ENCODE data around the gene KIRREL3. TPM values are rescaled to one million over a fixed set of nuclear protein-coding genes. Genes with fewer than 3 reads are reported as not detected.

The KIRREL3 gene
- total RNA-seq, 2 experiments from 2014 or later = not detected

DNA sequence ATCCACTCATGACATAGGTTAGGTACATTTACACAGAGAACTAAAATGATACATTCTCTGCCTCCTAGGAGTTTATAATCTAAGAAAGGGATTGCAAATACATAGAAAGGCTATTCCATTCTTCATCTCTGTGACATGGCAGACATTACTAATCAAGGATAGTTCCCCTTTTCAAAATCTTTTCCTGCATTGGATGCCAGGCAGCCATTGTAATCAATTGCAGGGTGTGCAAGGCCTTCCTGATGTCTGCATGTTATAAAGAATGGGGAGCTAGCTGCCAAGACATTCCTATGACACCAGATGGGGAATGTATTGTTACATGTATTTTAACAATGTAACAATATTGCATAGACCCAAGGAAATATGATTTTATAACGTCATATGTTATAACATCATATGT, 82.0 kb downstream of the KIRREL3 start:
- POLR2A ChIA-PET = no interaction called here
- ATAC-seq (ENCODE audit: poor library complexity) = no peak
- Histone ChIP-seq H3K9me3 (ENCODE audit: control insufficient read depth in 1 of 2, insufficient read depth in 1 of 2, low read length in 2 of 2) (no peaks in the 10 kb centered on the region), H3K4me3 (ENCODE audit: low read length) (no peak overlapping the region), H3K27ac (ENCODE audit: low read depth in 1 of 2, low read length in 2 of 2) (no peak overlapping the region), H3K27me3 (ENCODE audit: control insufficient read depth in 1 of 2, insufficient read depth in 2 of 2, low read length in 2 of 2) (no peaks in the 10 kb centered on the region), H3K36me3 (ENCODE audit: insufficient read depth, low read length) (no peaks in the 10 kb centered on the region), H3K4me1 (ENCODE audit: insufficient read depth, low read length) (no peaks in the 10 kb centered on the region)
- no peak for TF ChIP-seq CTCF (IDR thresholded peaks at IDR 0.05)
- Mint-ChIP-seq H3K27me3 (no peaks in the 10 kb centered on the region), H3K4me3 (no peak overlapping the region), H3K9me3 (no peaks in the 10 kb centered on the region), H3K27ac (no peak overlapping the region), H3K36me3 (ENCODE audit: low read depth) (no peaks in the 10 kb centered on the region), H3K4me1 (ENCODE audit: low read depth) (no peaks in the 10 kb centered on the region)
- no peak for DNase-seq
- CTCF ChIA-PET = no interaction called here
- intact Hi-C loops (cut with DNase I, micrococcal nuclease) = no loop called here

GRCh38 chr11:126917531-126918204, 82.9 kb downstream of the KIRREL3 start:
- Histone ChIP-seq H3K36me3 (ENCODE audit: insufficient read depth, low read length) (no peaks in the 10 kb centered on the region), H3K4me3 (ENCODE audit: low read length) (no peak overlapping the region), H3K4me1 (ENCODE audit: insufficient read depth, low read length) (no peaks in the 10 kb centered on the region), H3K9me3 (ENCODE audit: control insufficient read depth in 1 of 2, insufficient read depth in 1 of 2, low read length in 2 of 2) (no peaks in the 10 kb centered on the region), H3K27me3 (ENCODE audit: control insufficient read depth in 1 of 2, insufficient read depth in 2 of 2, low read length in 2 of 2) (no peaks in the 10 kb centered on the region), H3K27ac (ENCODE audit: low read depth in 1 of 2, low read length in 2 of 2) (no peak overlapping the region)
- no peaks in the 10 kb centered on the region for H3K27me3 Mint-ChIP-seq
- no peak overlapping the region for H3K4me3 Mint-ChIP-seq
- no peak for ATAC-seq (ENCODE audit: poor library complexity)
- DNase-seq = peak in 1 of 14 experiments; percentile 17
- intact Hi-C loops (cut with DNase I, micrococcal nuclease) = no loop called here
- POLR2A ChIA-PET = no interaction called here
- H3K9me3 Mint-ChIP-seq = no peaks in the 10 kb centered on the region
- no peak overlapping the region for H3K27ac Mint-ChIP-seq
- no peaks in the 10 kb centered on the region for H3K4me1 Mint-ChIP-seq (ENCODE audit: low read depth)
- no peak for TF ChIP-seq CTCF (IDR thresholded peaks at IDR 0.05)
- no peaks in the 10 kb centered on the region for H3K36me3 Mint-ChIP-seq (ENCODE audit: low read depth)
- CTCF ChIA-PET = no interaction called here

- TF ChIP-seq CTCF (IDR thresholded peaks at IDR 0.05) = no peak
Observed at GRCh38 chr11:126915430-126915829, 85.1 kb downstream of the KIRREL3 start.

More at GRCh38 chr11:126915430-126915829, 85.1 kb downstream of the KIRREL3 start:
- Mint-ChIP-seq H3K36me3 (ENCODE audit: low read depth) (no peaks in the 10 kb centered on the region), H3K4me1 (ENCODE audit: low read depth) (no peaks in the 10 kb centered on the region), H3K4me3 (no peak overlapping the region), H3K27me3 (peaks cover 4% of the 10 kb centered on the region), H3K9me3 (no peaks in the 10 kb centered on the region), H3K27ac (no peak overlapping the region)
- Histone ChIP-seq H3K9me3 (ENCODE audit: control insufficient read depth in 1 of 2, insufficient read depth in 1 of 2, low read length in 2 of 2) (no peaks in the 10 kb centered on the region), H3K36me3 (ENCODE audit: insufficient read depth, low read length) (no peaks in the 10 kb centered on the region), H3K4me1 (ENCODE audit: insufficient read depth, low read length) (no peaks in the 10 kb centered on the region), H3K27me3 (ENCODE audit: control insufficient read depth in 1 of 2, insufficient read depth in 2 of 2, low read length in 2 of 2) (no peaks in the 10 kb centered on the region), H3K27ac (ENCODE audit: low read depth in 1 of 2, low read length in 2 of 2) (no peak overlapping the region), H3K4me3 (ENCODE audit: low read length) (no peak overlapping the region)
- intact Hi-C loops (cut with DNase I, micrococcal nuclease) = no loop called here
- DNase-seq (no peak), ATAC-seq (ENCODE audit: poor library complexity) (no peak)
- CTCF ChIA-PET = no interaction called here
- POLR2A ChIA-PET = no interaction called here

All from CD4-positive, alpha-beta T cell (primary cell).